Measurements from ENCODE around the gene PARD6G. TPM values are rescaled to one million over a fixed set of nuclear protein-coding genes. Genes with fewer than 3 reads are reported as not detected.

PARD6G gene
- total RNA-seq, 1 donor from 2014 or later = 0.05 TPM

- intact Hi-C loops (cut with micrococcal nuclease) = loop anchor here (1.0 to 2.0 kb wide), 3 partner anchors 38 to 121 kb away; partner anchors contain the start of genes RBFA and TXNL4A
Observed at GRCh38 chr18:80108739-80109675, 138.3 kb downstream of the PARD6G start, which contains the start of gene ADNP2. Gene ADNP2 (plus strand): TSS chr18:80109262. CDS start chr18:80117543, 8,281 bp downstream.

GRCh38 chr18:80108121-80108536 is 139.2 kb downstream of the PARD6G start:
- intact Hi-C loops (cut with micrococcal nuclease) = loop anchor here (1.0 to 2.0 kb wide), 2 partner anchors 39 to 120 kb away; partner anchors contain the start of gene TXNL4A

- intact Hi-C loops (cut with micrococcal nuclease) = no loop called here
Observed at GRCh38 chr18:80107426-80107825, 139.9 kb downstream of the PARD6G start.

Other genes with a start within 250 kb of the PARD6G start
- 28.7 and 31.0 TPM in 2 replicates for gene RBFA, start 213.1 kb downstream of the PARD6G start, total RNA-seq
- gene ADNP2, start 138.3 kb downstream of the PARD6G start, total RNA-seq = 27.1 and 28.6 TPM in 2 replicates